Fibroblast of pulmonary artery (primary cell): ENCODE results near the gene MTRF1L.
A peak's percentile ranks its signal among the peaks of the same experiment; 100 is the strongest.

Experiments
- DNase-seq: peaks from one replicate; pipeline ENCODE4 v3.0.0-alpha.2; 2010; ENCODE audit warnings: low read depth
- H3K4me3 ChIP-seq: replicated peaks from 2 replicates; pipeline ENCODE4 v1.5.1; 2011; ENCODE audit warnings: low read depth, mild to moderate bottlenecking, control low read depth, low read length, moderate library complexity
- TF ChIP-seq, protein P1 (sequence below): IDR thresholded peaks from 2 replicates; pipeline ENCODE4 v1.5.1; 2011; ENCODE audit warnings: mild to moderate bottlenecking, control low read depth, low read length, inconsistent platforms; ENCODE audit errors: missing control alignments

MTRF1L gene

GRCh38 chr6:153002613-153003365 lies at the start of gene MTRF1L:
MTRF1L (minus strand) TSS chr6:153002709; CDS start chr6:153002685, 24 bp downstream.
- H3K4me3 ChIP-seq: peak within 1 kb of the TSS; percentile 84
- TF ChIP-seq, protein P1, sequence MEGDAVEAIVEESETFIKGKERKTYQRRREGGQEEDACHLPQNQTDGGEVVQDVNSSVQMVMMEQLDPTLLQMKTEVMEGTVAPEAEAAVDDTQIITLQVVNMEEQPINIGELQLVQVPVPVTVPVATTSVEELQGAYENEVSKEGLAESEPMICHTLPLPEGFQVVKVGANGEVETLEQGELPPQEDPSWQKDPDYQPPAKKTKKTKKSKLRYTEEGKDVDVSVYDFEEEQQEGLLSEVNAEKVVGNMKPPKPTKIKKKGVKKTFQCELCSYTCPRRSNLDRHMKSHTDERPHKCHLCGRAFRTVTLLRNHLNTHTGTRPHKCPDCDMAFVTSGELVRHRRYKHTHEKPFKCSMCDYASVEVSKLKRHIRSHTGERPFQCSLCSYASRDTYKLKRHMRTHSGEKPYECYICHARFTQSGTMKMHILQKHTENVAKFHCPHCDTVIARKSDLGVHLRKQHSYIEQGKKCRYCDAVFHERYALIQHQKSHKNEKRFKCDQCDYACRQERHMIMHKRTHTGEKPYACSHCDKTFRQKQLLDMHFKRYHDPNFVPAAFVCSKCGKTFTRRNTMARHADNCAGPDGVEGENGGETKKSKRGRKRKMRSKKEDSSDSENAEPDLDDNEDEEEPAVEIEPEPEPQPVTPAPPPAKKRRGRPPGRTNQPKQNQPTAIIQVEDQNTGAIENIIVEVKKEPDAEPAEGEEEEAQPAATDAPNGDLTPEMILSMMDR: no peak
- DNase-seq: peak; percentile 98

- H3K4me3 ChIP-seq: no peak overlapping the region
- TF ChIP-seq, protein P1: no peak
- DNase-seq: no peak
These were observed 49.3 kb upstream of the MTRF1L start for GRCh38 chr6:153051801-153052200.

DNA sequence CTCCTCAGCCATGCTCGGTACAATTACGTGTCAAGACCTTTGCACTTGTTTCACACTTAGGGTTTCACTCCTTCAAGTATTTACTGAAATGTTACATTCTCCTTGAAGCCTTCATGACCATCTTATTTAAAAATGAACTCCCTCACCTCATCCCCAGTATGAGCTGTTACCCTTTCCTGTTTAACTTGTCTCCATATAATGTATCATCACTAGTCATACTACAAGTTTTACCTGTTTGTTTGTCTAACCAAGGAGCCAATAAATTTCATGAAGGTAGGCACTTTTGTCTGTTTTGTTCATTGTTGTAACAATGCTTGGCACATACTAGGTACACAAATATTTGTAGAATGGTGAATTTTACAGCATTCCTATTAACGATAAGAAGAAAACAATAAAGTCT lies 46.1 kb upstream of the MTRF1L start:
- TF ChIP-seq, protein P1: no peak
- no peak overlapping the region for H3K4me3 ChIP-seq
- DNase-seq: no peak

DNA sequence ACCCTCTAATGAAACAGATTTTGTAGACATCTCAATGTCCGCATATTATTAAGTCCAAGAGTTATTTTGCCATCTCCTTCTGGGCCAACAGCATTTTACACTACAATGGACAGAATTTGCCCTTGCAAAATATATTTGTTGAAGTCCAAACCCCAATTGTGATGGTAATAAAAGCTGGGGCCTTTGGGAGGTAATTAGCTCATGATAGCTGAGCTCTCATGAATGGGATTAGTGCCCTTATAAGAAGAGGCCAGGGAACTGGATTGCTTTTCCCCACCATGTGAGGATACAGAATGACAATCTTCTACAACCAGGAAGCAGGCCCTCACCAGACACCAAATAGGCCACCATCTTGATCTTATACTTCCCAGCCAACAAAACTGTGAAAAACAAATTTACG lies 44.9 kb upstream of the MTRF1L start:
- DNase-seq: no peak
- H3K4me3 ChIP-seq: no peak overlapping the region
- TF ChIP-seq, protein P1: no peak

GRCh38 chr6:153045271-153045670 lies 42.8 kb upstream of the MTRF1L start:
- DNase-seq: no peak
- TF ChIP-seq, protein P1: no peak
- no peak overlapping the region for H3K4me3 ChIP-seq

DNA sequence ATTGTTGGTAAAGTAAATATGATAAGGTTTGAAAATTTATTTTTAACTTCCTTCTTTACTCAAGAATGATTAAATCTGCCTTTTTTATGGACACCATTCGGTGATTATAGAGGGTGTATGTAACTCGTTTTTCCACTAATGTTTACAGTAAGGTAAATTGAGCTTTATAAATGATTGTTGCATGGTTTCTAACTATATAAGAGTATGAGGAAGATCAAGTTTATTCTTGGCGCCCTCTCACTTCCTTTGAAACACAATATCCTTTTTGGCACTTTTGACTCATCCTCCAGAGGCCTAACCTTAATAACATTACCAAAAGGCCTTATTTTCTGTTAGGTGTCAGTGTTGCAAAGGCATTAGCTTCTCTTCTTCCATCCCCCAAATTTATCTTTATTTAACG lies 41.8 kb upstream of the MTRF1L start:
- no peak for DNase-seq
- no peak overlapping the region for H3K4me3 ChIP-seq
- TF ChIP-seq, protein P1: no peak

DNA sequence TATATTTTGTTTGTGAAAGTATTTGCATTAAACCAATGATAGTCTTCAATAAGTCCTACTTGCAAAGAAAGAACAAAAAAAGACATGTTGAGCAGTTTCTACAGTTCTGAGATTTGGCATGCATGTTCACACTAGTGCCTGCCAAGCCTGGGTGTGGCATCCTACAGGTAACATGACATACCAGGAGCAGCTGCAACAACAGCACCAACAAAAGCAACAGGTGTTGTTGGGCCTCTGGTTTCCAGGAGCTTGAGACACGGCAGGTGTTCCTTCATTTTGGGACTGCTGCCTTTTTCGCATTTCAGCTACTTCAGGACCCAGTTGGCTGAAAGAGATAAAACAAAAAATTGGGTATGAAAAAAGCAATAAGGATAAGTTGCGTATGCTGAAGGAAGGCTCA lies 41.2 kb upstream of the MTRF1L start:
- no peak overlapping the region for H3K4me3 ChIP-seq
- TF ChIP-seq, protein P1: no peak
- DNase-seq: no peak
